OCI-LY1 (cell line): Measurements from ENCODE around the gene BZW2.

Experiments used
- EZH2 ChIP-seq: fragments of 200-600 bp; sonication (generic), shearing (Covaris generic); IDR thresholded peaks from 2 replicates; pipeline ENCODE4 v1.8.0; 2017; ENCODE audit warnings: borderline replicate concordance, mixed run types, mild to moderate bottlenecking, antibody characterized with exemption, low read length, moderate library complexity, mixed read lengths
- TF ChIP-seq, protein P1 (sequence below): fragments of 200-600 bp; sonication (generic), shearing (Covaris generic); IDR thresholded peaks from 2 replicates; pipeline ENCODE4 v1.5.1; 2017; ENCODE audit warnings: mild to moderate bottlenecking, antibody characterized with exemption, low read length, moderate library complexity, mixed read lengths

DNA sequence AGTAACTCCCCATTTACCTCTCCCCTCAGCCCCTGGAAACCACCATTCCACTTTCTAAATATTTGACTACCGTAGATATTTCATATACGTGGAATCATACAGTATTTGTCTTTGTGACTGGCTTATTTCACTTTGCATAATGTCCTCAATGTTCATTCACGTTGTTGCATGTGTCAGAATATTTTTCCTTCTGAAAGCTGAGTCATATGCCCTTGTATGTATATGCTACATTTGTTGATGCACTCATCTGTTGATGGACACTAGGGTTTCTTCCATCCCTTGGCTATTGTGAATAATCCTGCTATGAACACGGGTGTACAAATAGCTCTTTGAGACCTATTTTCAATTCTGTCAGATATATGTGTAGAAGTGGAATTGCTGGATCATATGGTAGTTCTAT, 81.8 kb downstream of the BZW2 start:
- TF ChIP-seq EZH2 = no peak
- TF ChIP-seq, protein P1, sequence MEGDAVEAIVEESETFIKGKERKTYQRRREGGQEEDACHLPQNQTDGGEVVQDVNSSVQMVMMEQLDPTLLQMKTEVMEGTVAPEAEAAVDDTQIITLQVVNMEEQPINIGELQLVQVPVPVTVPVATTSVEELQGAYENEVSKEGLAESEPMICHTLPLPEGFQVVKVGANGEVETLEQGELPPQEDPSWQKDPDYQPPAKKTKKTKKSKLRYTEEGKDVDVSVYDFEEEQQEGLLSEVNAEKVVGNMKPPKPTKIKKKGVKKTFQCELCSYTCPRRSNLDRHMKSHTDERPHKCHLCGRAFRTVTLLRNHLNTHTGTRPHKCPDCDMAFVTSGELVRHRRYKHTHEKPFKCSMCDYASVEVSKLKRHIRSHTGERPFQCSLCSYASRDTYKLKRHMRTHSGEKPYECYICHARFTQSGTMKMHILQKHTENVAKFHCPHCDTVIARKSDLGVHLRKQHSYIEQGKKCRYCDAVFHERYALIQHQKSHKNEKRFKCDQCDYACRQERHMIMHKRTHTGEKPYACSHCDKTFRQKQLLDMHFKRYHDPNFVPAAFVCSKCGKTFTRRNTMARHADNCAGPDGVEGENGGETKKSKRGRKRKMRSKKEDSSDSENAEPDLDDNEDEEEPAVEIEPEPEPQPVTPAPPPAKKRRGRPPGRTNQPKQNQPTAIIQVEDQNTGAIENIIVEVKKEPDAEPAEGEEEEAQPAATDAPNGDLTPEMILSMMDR = no peak
